ENCODE results near the gene PHF20.
"Not testable (repeated sequence)": the region's sequence is repeated elsewhere in the genome, so short reads cannot be mapped to it uniquely, and the experiment has no call there.

PHF20 gene

DNA sequence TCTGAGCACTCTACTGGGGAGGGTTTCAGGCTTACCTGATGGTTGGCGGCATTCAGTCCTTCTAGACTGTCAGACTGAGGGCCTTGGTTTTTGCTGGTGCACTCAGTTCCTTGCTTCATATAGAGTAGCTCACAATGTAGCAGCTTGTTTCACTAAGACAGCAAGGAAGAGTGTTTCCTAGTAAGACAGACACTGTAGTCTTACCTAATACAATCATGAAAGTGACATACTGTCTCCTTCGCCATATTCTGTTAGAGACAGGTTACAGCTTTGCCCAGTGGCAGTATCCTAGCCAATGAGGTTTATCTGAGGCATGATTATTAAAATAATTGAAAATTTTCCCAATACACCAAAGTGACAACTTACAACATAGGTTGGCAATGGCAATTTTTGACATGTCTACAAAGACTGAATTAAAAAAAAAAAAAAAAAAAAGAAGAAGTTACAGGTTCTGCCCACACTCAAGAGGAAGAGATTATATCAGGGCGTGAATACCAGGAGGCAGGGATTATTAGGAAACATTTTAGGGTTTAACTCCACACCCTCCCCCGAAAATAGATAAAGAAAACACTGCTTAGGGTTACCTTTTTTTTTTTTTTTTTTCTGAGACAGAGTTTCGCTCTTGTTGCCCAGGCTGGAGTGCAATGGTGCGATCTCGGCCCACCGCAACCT is 115.7 kb downstream of the PHF20 start:
- DNase-seq, result no peak

GRCh38 chr20:35888657-35889056 is 116.8 kb downstream of the PHF20 start:
- DNase-seq, result no peak

GRCh38 chr20:35891375-35891774 is 119.6 kb downstream of the PHF20 start:
- no peak for DNase-seq

DNA sequence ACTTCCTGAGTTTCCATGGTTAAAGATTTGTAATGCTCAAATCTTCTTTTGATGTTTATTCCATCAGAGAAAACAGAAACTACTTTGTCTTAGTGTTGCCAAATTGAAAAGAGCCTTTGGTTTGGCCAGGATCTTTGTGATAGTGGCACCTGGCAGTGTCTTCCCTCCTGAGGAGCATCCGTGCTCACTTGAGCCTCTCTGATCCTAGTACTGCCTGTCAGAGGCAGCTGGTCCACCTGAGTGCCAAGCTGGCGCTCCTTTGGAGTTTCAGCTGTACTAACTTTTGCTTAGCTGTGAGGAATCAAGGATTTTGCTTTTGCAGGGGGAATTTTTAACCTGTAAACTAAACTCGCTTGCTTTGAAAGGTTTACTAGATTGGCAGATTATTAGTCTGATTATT is 121.1 kb downstream of the PHF20 start:
- DNase-seq, result no peak

- DNase-seq, result no peak
These were observed 122.1 kb downstream of the PHF20 start for GRCh38 chr20:35893942-35894341.

GRCh38 chr20:35895516-35895915 is 123.7 kb downstream of the PHF20 start:
- DNase-seq, result not testable (repeated sequence)

- DNase-seq, result no peak
These were observed 127.2 kb downstream of the PHF20 start for GRCh38 chr20:35899064-35899463.

- DNase-seq, result not testable (repeated sequence)
These were observed 129.4 kb downstream of the PHF20 start for GRCh38 chr20:35901230-35901629.

GRCh38 chr20:35901678-35902544 is 130.1 kb downstream of the PHF20 start:
- DNase-seq, result no peak

DNA sequence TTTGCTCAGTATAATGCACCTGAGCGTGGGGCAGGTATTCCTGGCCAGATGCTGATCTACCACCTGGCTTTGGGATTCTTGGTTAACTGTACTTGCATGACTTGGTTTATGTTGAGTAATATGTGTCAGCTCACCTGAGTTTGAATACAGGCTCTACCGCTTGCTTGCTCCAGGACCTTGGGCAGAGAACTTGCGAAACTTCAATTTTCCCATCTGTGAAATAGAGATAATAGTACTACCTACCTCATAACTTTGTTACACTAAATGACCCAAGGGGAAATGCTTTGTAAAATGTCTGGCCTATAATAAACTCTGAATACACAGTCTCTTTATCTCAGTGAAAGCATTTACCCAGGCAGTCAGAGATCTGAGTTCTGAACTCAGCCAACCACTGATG is 130.7 kb downstream of the PHF20 start:
- no peak for DNase-seq

- no peak for DNase-seq
These were observed 132.0 kb downstream of the PHF20 start for GRCh38 chr20:35903843-35904242.

DNA sequence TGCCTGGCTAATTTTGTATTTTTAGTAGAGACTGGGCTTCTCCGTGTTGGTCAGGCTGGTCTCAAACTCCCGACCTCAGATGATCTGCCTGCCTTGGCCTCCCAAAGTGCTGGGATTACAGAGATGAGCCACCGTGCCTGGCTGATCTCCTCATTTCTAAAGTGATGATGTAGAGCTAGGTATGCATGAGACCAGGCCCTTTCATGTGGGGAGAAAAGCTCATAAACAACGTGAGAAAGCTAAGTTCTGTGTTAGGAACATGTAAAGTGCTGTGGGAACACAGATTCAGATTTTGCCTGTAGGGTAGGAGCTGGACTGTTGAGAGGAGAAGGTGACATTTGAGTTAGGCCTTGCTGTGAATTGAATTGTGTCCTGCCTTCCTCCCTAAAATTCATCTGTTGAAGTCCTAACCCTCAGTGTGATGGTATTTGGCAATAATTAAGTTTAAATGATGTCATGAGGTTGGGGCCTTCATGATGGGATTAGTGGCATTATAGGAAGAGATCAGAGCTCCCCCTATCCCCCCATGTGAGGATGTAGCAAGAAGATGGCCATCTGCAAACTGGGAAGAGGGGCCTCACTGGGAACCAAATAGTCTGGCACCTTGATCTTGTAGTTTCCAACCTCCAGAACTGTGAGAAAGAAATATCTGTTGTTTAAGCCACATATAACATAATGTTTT is 133.3 kb downstream of the PHF20 start:
- no peak for DNase-seq

- DNase-seq, result no peak
These were observed 135.3 kb downstream of the PHF20 start for GRCh38 chr20:35907017-35907701.

DNA sequence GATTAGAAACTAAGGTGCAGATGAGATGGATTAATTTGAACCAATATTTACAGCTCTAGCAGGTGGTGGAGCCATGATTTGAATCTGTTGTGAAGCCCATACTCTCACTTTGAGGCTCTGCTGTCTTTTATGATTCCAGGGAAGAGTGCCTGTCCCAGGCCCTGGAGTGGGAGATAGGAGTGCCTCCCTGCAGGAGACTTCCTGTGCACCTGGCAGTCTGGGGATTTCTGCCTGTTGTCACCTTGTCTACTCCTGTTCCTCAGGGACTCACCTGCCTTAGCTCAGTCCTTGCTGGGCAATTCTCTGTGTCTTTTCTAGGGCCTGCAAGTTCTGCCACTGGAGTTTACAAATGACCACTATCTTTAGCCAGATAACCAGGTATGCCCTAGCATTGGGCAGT is 136.2 kb downstream of the PHF20 start:
- no peak for DNase-seq

- DNase-seq, result no peak
These were observed 137.4 kb downstream of the PHF20 start for GRCh38 chr20:35909176-35909575.

- no peak for DNase-seq
These were observed 138.0 kb downstream of the PHF20 start for GRCh38 chr20:35909796-35910195.

DNA sequence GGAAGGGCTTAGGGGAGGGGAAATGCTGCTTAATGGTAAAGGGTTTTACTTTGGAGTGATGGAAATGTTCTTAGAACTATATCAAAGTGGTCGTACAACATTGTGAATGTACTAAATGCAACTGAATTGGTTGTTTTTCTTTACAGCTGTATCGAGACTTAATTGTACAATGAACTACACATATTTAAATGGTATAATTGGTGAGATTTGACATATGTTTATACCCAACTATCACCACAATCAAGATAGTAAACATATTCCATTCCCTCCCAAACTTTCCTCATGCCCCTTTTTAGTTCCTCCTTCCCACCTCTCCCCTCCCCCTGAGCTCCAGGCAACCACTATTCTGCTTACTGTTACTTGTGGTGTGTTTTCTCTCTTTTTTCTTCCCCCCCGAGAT is 138.4 kb downstream of the PHF20 start:
- DNase-seq, result no peak

DNA sequence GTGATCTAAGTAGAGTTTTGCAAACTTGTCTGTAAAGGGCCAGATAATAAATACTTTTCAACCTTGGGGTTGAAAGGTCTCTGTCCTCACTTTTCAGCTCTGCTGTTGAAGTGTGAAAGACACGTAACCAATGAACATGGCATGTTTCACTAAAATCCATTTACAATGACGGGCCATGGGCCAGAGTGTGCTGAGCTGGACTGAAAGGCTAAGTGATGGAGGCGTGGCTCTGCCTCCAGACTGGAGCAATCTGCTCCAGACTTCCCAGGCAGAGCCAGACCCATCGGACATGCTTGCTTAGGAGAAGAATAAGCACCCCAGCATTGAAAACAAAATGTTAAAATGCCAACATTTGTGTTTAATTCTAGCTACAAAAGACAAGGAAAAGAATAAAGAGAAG is 141.1 kb downstream of the PHF20 start:
- no peak for DNase-seq

- no peak for DNase-seq
These were observed 145.3 kb downstream of the PHF20 start for GRCh38 chr20:35917077-35917476.

GRCh38 chr20:35918021-35918420 is 146.2 kb downstream of the PHF20 start:
- no peak for DNase-seq

DNA sequence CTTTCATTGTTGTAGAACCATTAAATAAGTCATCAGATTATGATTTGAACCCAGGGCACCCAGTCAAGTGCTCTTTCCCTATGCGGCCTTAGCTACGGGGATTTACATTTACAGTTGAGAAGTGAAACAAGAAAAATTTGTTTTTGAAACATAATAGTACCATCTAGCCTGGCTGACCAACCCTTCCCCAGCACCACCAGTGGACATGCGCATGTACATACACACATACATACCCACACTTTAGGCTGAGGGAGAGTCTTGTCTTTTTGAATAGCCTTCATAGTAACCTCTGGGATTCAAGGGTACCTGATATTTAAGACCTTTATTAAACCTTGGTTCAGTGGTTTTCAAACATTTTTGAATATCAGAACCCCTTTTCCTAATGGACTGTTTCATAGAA is 148.7 kb downstream of the PHF20 start:
- DNase-seq, result no peak

- DNase-seq, result no peak
These were observed 157.5 kb downstream of the PHF20 start for GRCh38 chr20:35929301-35929700.

DNA sequence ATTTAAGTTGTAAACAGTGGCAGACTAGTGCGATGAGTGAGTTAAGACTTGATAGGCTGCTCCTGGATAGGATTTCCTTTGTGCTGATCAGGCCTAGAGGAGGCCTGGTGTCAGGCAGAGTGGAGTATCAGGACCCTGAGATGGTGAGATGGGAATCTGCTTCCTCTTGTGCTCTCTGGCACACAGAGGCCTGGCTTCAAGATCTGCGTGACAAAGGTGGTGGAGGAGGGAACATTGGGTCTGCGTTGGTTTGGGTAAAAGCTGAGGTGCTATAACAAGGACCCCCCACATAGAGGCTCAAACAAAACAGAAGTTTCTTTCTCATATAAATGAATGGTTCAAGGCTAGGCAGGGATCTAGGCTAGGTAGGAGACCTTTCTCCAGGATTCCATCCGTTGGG is 162.2 kb downstream of the PHF20 start:
- no peak for DNase-seq

Measured in cortex of kidney (tissue), 1 donor.